Uterus (tissue), 4 donors: ENCODE measurements around the gene CCNE1. TPM values are rescaled to one million over a fixed set of nuclear protein-coding genes. Genes with fewer than 3 reads are reported as not detected.

ENCODE experiments used
- DNase-seq, 2 donors: peaks; one replicate each; pipeline ENCODE4 v3.0.0-alpha.2; 2019 to 2020
- H3K27ac ChIP-seq, 2 donors: fragments of 200-600 bp; sonication (generic); 1 replicate in 1 of 2; 2 replicates in 1 of 2; pipeline ENCODE4 v1.5.1; 2016 to 2018
- H3K27me3 ChIP-seq, 2 donors: fragments of 200-600 bp; sonication (generic); one replicate each; pipeline ENCODE4 v1.5.1; 2018 to 2019; ENCODE audit warnings: control low read depth in 1 of 2
- H3K36me3 ChIP-seq, 2 donors: fragments of 200-600 bp; sonication (generic); one replicate each; pipeline ENCODE4 v1.5.1; 2019; ENCODE audit warnings: control low read depth in 1 of 2
- H3K4me1 ChIP-seq, 2 donors: fragments of 200-600 bp; sonication (generic); one replicate each; pipeline ENCODE4 v1.5.1; 2018 to 2019; ENCODE audit warnings: control low read depth in 1 of 2
- H3K4me3 ChIP-seq, 2 donors: fragments of 200-600 bp; sonication (generic); 1 replicate in 1 of 2; 2 replicates in 1 of 2; pipeline ENCODE4 v1.5.1; 2018 to 2019; ENCODE audit warnings: mild to moderate bottlenecking in 1 of 2
- H3K9me3 ChIP-seq, 2 donors: fragments of 200-600 bp; sonication (generic); one replicate each; pipeline ENCODE4 v1.5.1; 2019; ENCODE audit warnings: control low read depth in 1 of 2
- POLR2A ChIP-seq, 2 donors: fragments of 450-650 bp; IDR thresholded peaks; one replicate each; pipeline ENCODE4 v1.6.1; 2016; ENCODE audit warnings: antibody characterized with exemption in 2 of 2, mild to moderate bottlenecking in 1 of 2, moderate library complexity in 1 of 2
- intact Hi-C: fragments of 100-400 bp; cut with DNase I; formaldehyde crosslinking; loops from one replicate; pipeline ENCODE4 v1.15.1; 2023; ENCODE audit warnings: low total_unique reads
- total RNA-seq, 4 donors: library from RNA; depleted of rRNA in 3 of 4; stranded (reverse); fragments of >200 nt in 3 of 4; gene quantifications; one replicate each; pipeline versions ENCODE4 v1.1.0 to v1.2.4, GENCODE V29; 2014 to 2023
- TF ChIP-seq, protein P1 (sequence below), 4 experiments: fragments of 200-600 bp in 2 of 4; fragments of 450-650 bp in 2 of 4; sonication (generic) in 2 of 4; IDR thresholded peaks; one replicate each; pipeline ENCODE4 v1.5.1; 2016 to 2019; ENCODE audit warnings: antibody characterized with exemption in 4 of 4, mild to moderate bottlenecking in 2 of 4, moderate library complexity in 1 of 4
- donor health status: DM: yes; HTN: yes; CAD: no.

Gene CCNE1
- total RNA-seq, 4 donors from 2014 or later: 0.70 to 5.5 TPM; not detected in 2

GRCh38 chr19:29834991-29835846 lies 23.4 kb downstream of the CCNE1 start:
- no peaks in the 10 kb centered on the region for H3K4me1 ChIP-seq
- H3K9me3 ChIP-seq: no peaks in the 10 kb centered on the region
- no peaks in the 10 kb centered on the region for H3K27me3 ChIP-seq
- no peaks in the 10 kb centered on the region for H3K36me3 ChIP-seq
- no peak overlapping the region for H3K27ac ChIP-seq
- intact Hi-C loops: no loop called here
- H3K4me3 ChIP-seq: no peak overlapping the region
- DNase-seq: no peak
- TF ChIP-seq, protein P1, sequence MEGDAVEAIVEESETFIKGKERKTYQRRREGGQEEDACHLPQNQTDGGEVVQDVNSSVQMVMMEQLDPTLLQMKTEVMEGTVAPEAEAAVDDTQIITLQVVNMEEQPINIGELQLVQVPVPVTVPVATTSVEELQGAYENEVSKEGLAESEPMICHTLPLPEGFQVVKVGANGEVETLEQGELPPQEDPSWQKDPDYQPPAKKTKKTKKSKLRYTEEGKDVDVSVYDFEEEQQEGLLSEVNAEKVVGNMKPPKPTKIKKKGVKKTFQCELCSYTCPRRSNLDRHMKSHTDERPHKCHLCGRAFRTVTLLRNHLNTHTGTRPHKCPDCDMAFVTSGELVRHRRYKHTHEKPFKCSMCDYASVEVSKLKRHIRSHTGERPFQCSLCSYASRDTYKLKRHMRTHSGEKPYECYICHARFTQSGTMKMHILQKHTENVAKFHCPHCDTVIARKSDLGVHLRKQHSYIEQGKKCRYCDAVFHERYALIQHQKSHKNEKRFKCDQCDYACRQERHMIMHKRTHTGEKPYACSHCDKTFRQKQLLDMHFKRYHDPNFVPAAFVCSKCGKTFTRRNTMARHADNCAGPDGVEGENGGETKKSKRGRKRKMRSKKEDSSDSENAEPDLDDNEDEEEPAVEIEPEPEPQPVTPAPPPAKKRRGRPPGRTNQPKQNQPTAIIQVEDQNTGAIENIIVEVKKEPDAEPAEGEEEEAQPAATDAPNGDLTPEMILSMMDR (IDR thresholded peaks at IDR 0.05): no peak
- TF ChIP-seq POLR2A (IDR thresholded peaks at IDR 0.05): no peak

DNA sequence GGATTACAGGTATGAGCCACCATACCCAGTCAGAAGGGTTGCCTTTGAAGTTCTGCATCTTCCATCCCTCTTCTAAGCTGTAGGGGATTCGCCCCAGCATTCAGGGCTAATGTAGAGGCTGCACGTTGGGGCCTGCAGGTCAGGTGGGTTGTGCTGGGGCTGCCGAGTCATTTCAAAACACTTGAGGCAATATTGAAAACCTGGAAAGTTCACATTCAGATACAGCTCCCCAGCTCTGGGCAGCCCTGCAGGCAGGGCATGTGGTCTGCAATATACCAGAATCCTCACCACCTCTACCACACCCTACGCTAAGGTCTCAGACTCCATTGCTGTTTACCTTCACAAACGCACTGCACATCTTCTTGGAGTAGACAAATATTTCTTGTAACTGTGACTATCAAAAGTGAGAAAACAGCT lies 24.6 kb downstream of the CCNE1 start:
- intact Hi-C loops: no loop called here
- Histone ChIP-seq H3K36me3 (no peaks in the 10 kb centered on the region), H3K27ac (no peak overlapping the region), H3K9me3 (no peaks in the 10 kb centered on the region), H3K4me1 (no peaks in the 10 kb centered on the region), H3K4me3 (no peak overlapping the region), H3K27me3 (no peaks in the 10 kb centered on the region)
- DNase-seq: no peak
- TF ChIP-seq, protein P1 (IDR thresholded peaks at IDR 0.05): no peak

DNA sequence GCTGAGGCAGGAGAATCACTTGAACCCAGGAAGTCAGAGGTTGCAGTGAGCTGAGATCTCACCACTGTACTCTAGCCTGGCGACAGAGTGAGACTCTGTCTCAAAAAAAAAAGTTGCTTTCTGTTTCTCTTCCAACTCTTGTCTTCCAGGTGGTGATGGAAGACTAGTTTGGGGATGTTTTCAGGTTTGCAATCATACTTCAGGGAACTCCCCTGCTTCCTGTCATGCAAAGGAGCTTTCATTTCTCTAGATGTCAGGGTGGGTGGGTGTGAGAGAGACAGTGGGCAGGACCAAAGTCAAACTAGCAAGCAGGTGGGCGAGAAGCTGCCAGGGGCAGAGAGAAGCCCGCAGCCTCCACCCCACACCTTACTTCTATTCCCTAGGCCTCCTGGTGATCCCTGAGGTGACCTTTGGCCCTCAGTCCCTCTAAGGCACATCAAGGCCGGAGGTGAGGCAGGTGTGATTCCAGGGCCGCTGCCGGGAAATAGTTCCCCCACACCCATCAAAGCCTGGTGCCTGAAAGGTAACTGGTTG lies 25.7 kb downstream of the CCNE1 start:
- Histone ChIP-seq H3K27me3 (no peaks in the 10 kb centered on the region), H3K4me3 (no peak overlapping the region), H3K36me3 (no peaks in the 10 kb centered on the region), H3K4me1 (no peaks in the 10 kb centered on the region), H3K27ac (no peak overlapping the region), H3K9me3 (no peaks in the 10 kb centered on the region)
- no peak for DNase-seq
- intact Hi-C loops: no loop called here
- TF ChIP-seq, protein P1 (IDR thresholded peaks at IDR 0.05): no peak
- TF ChIP-seq POLR2A (IDR thresholded peaks at IDR 0.05): no peak

DNA sequence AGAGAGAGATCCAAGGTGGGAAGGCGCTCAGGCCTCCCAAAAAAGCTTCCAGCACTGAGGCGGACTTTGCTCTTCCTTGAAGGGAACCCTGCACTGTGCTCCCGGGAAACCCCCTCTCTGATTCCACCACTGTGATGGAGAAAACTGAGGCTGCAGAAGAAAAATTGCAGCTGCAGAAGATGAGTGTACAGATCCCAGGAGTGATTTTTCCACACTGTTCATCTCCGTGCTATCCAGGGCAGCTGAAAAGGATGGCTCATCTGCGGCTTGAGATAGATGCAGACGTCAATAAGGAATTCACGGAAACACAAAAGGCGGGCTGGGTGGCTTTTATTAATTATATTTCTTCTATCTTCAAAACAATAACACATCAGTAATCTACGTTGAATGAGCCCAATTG lies 26.2 kb downstream of the CCNE1 start:
- no peak for DNase-seq
- Histone ChIP-seq H3K36me3 (no peaks in the 10 kb centered on the region), H3K9me3 (no peaks in the 10 kb centered on the region)

More for the DNA sequence above, 26.2 kb downstream of the CCNE1 start:
- Histone ChIP-seq H3K4me1 (no peaks in the 10 kb centered on the region), H3K27me3 (no peaks in the 10 kb centered on the region), H3K4me3 (no peak overlapping the region), H3K27ac (no peak overlapping the region)
- intact Hi-C loops: no loop called here
- no peak for TF ChIP-seq POLR2A (IDR thresholded peaks at IDR 0.05)
- TF ChIP-seq, protein P1 (IDR thresholded peaks at IDR 0.05): no peak
